Neural cell (in vitro differentiated cells): ENCODE results near the gene PHLPP1. TPM values are rescaled to one million over a fixed set of nuclear protein-coding genes. Genes with fewer than 3 reads are reported as not detected.

Experiments
- H2AFZ ChIP-seq: fragments of 200-600, 300-800 bp; sonication (generic), shearing (Covaris generic); 2 replicates; pipeline ENCODE4 v1.6.0; 2014; ENCODE audit warnings: low read depth, mild to moderate bottlenecking, antibody characterized with exemption, low read length, moderate library complexity
- H3F3A ChIP-seq: fragments of 200-600 bp; shearing (Covaris generic); 2 replicates; pipeline ENCODE4 v1.6.1; 2016; ENCODE audit warnings: mild to moderate bottlenecking, moderate library complexity, mixed read lengths, antibody characterized with exemption, low read length; ENCODE audit not compliant: insufficient read depth, poor library complexity, severe bottlenecking
- H3K27ac ChIP-seq: fragments of 200-600, 300-800 bp; sonication (generic), shearing (Covaris generic); 2 replicates; pipeline ENCODE4 v1.5.1; 2014; ENCODE audit warnings: mild to moderate bottlenecking, low read length, moderate library complexity
- H3K27me3 ChIP-seq: fragments of 300-800, 200-600 bp; sonication (generic), shearing (Covaris generic); 2 replicates; pipeline ENCODE4 v1.6.0; 2014; ENCODE audit warnings: mild to moderate bottlenecking, low read depth, low read length, moderate library complexity; ENCODE audit not compliant: insufficient read depth
- H3K36me3 ChIP-seq: fragments of 300-800, 200-600 bp; sonication (generic), shearing (Covaris generic); 2 replicates; pipeline ENCODE4 v1.5.1; 2014; ENCODE audit warnings: mild to moderate bottlenecking, antibody characterized with exemption, low read length, moderate library complexity; ENCODE audit not compliant: insufficient read depth
- H3K4me2 ChIP-seq: fragments of 300-800, 200-600 bp; sonication (generic), shearing (Covaris generic); 2 replicates; pipeline ENCODE4 v1.6.0; 2014; ENCODE audit warnings: mild to moderate bottlenecking, low read length
- H3K4me3 ChIP-seq: fragments of 300-800, 200-600 bp; sonication (generic), shearing (Covaris generic); 2 replicates; pipeline ENCODE4 v1.5.1; 2014; ENCODE audit warnings: mild to moderate bottlenecking, low read length, moderate library complexity
- H3K79me2 ChIP-seq: fragments of 200-600 bp; shearing (Covaris generic); replicated peaks from 2 replicates; pipeline ENCODE4 v1.6.0; 2014; ENCODE audit warnings: mild to moderate bottlenecking, low read length, moderate library complexity; ENCODE audit not compliant: insufficient read depth
- H3K9ac ChIP-seq: fragments of 300-800, 200-600 bp; sonication (generic), shearing (Covaris generic); 2 replicates; pipeline ENCODE4 v1.6.1; 2016; ENCODE audit warnings: mild to moderate bottlenecking, low read length, mixed read lengths
- H3K9me2 ChIP-seq: fragments of 200-600 bp; shearing (Covaris generic); 2 replicates; pipeline ENCODE4 v1.6.1; 2016; ENCODE audit warnings: mild to moderate bottlenecking, low read length, mixed read lengths; ENCODE audit not compliant: insufficient read depth
- H3K9me3 ChIP-seq: fragments of 200-600, 300-800 bp; sonication (generic), shearing (Covaris generic); 2 replicates; pipeline ENCODE4 v1.6.1; 2016; ENCODE audit warnings: mild to moderate bottlenecking, mixed run types, low read length, moderate library complexity, mixed read lengths
- H4K20me1 ChIP-seq: fragments of 200-600 bp; shearing (Covaris generic); 2 replicates; pipeline ENCODE4 v1.6.1; 2016; ENCODE audit warnings: mild to moderate bottlenecking, mixed run types; ENCODE audit not compliant: insufficient read depth
- CTCF ChIP-seq: fragments of 450-650 bp; IDR thresholded peaks from 2 replicates; pipeline ENCODE4 v1.5.1; 2014; ENCODE audit warnings: antibody characterized with exemption, mild to moderate bottlenecking, moderate library complexity; ENCODE audit not compliant: poor library complexity, severe bottlenecking
- EP300 ChIP-seq: fragments of 450-650 bp; conservative IDR thresholded peaks from 2 replicates; pipeline ENCODE4 v1.6.1; 2014; ENCODE audit warnings: antibody characterized with exemption, mild to moderate bottlenecking, moderate library complexity; ENCODE audit not compliant: poor library complexity, severe bottlenecking
- EZH2 ChIP-seq: fragments of 200-600, 300-800 bp; shearing (Covaris generic), sonication (generic); IDR thresholded peaks from 2 replicates; pipeline ENCODE4 v1.6.1; 2014; ENCODE audit warnings: antibody characterized with exemption, low read length, borderline replicate concordance, mild to moderate bottlenecking; ENCODE audit not compliant: insufficient read depth, poor library complexity, severe bottlenecking
- MXI1 ChIP-seq: fragments of 450-650 bp; conservative IDR thresholded peaks from 2 replicates; pipeline ENCODE4 v1.6.1; 2014; ENCODE audit warnings: antibody characterized with exemption, mild to moderate bottlenecking; ENCODE audit not compliant: poor library complexity, severe bottlenecking
- POLR2AphosphoS5 ChIP-seq: IDR thresholded peaks from 2 replicates; pipeline ENCODE4 v1.6.1; 2012
- RAD21 ChIP-seq: fragments of 450-650 bp; conservative IDR thresholded peaks from 2 replicates; pipeline ENCODE4 v1.6.1; 2014; ENCODE audit warnings: antibody characterized with exemption, mild to moderate bottlenecking, moderate library complexity
- REST ChIP-seq: IDR thresholded peaks from 2 replicates; pipeline ENCODE4 v1.6.1; 2012; ENCODE audit warnings: borderline replicate concordance
- SMC3 ChIP-seq: fragments of 450-650 bp; conservative IDR thresholded peaks from 2 replicates; pipeline ENCODE4 v1.6.1; 2014; ENCODE audit warnings: antibody characterized with exemption, mild to moderate bottlenecking, moderate library complexity; ENCODE audit not compliant: poor library complexity
- TAF1 ChIP-seq: IDR thresholded peaks from 2 replicates; pipeline ENCODE4 v1.6.1; 2012; ENCODE audit warnings: low read depth
- polyA plus RNA-seq: library from polyadenylated mRNA; depleted of rRNA; stranded (reverse); fragments of >200 nt; gene quantifications from 2 replicates; pipeline ENCODE4 v1.2.3, GENCODE V29; 2014

PHLPP1 gene
- polyA plus RNA-seq, 1 donor from 2014 or later, result 4.5 TPM

- no peak overlapping the region for H3K4me2 ChIP-seq
- H3K79me2 ChIP-seq, result peaks cover 21% of the 10 kb centered on the region
Observed at GRCh38 chr18:62799977-62800376, 84.6 kb downstream of the PHLPP1 start.

GRCh38 chr18:62802523-62802922 is 87.2 kb downstream of the PHLPP1 start:
- H3K9ac ChIP-seq, result no peak overlapping the region
- no peak overlapping the region for H3K27ac ChIP-seq
- H3K9me3 ChIP-seq, result no peaks in the 10 kb centered on the region
- no peak overlapping the region for H3K4me3 ChIP-seq
- H3K9me2 ChIP-seq, result no peaks in the 10 kb centered on the region
- H3K79me2 ChIP-seq, result peaks cover 13% of the 10 kb centered on the region
- no peaks in the 10 kb centered on the region for H3F3A ChIP-seq
- H3K4me2 ChIP-seq, result no peak overlapping the region
- no peaks in the 10 kb centered on the region for H4K20me1 ChIP-seq
- no peaks in the 10 kb centered on the region for H3K36me3 ChIP-seq
- H2AFZ ChIP-seq, result no peak overlapping the region
- H3K27me3 ChIP-seq, result no peaks in the 10 kb centered on the region
- no peak for TF ChIP-seq SMC3
- TF ChIP-seq CTCF, result no peak
- no peak for TF ChIP-seq MXI1
- TF ChIP-seq RAD21, result no peak
- no peak for TF ChIP-seq TAF1
- TF ChIP-seq EP300, result no peak
- no peak for TF ChIP-seq REST

More at GRCh38 chr18:62799977-62800376, 84.6 kb downstream of the PHLPP1 start:
- H4K20me1 ChIP-seq, result no peaks in the 10 kb centered on the region
- H3K9ac ChIP-seq, result no peak overlapping the region
- H3K27me3 ChIP-seq, result no peaks in the 10 kb centered on the region
- H3K4me3 ChIP-seq, result no peak overlapping the region
- no peaks in the 10 kb centered on the region for H3F3A ChIP-seq
- H3K9me3 ChIP-seq, result no peaks in the 10 kb centered on the region
- H3K9me2 ChIP-seq, result no peaks in the 10 kb centered on the region
- H3K27ac ChIP-seq, result no peak overlapping the region
- no peaks in the 10 kb centered on the region for H3K36me3 ChIP-seq
- no peak overlapping the region for H2AFZ ChIP-seq
- no peak for TF ChIP-seq CTCF
- TF ChIP-seq POLR2AphosphoS5, result no peak
- TF ChIP-seq EP300, result no peak
- TF ChIP-seq RAD21, result no peak
- TF ChIP-seq MXI1, result no peak
- no peak for TF ChIP-seq REST
- TF ChIP-seq SMC3, result no peak
- TF ChIP-seq EZH2, result no peak
- TF ChIP-seq TAF1, result no peak
